ENCODE results near the gene KLHL17. TPM values are rescaled to one million over a fixed set of nuclear protein-coding genes. Genes with fewer than 3 reads are reported as not detected.

Gene KLHL17
- total RNA-seq, 1 donor from 2014 or later = 1.0 TPM

DNA sequence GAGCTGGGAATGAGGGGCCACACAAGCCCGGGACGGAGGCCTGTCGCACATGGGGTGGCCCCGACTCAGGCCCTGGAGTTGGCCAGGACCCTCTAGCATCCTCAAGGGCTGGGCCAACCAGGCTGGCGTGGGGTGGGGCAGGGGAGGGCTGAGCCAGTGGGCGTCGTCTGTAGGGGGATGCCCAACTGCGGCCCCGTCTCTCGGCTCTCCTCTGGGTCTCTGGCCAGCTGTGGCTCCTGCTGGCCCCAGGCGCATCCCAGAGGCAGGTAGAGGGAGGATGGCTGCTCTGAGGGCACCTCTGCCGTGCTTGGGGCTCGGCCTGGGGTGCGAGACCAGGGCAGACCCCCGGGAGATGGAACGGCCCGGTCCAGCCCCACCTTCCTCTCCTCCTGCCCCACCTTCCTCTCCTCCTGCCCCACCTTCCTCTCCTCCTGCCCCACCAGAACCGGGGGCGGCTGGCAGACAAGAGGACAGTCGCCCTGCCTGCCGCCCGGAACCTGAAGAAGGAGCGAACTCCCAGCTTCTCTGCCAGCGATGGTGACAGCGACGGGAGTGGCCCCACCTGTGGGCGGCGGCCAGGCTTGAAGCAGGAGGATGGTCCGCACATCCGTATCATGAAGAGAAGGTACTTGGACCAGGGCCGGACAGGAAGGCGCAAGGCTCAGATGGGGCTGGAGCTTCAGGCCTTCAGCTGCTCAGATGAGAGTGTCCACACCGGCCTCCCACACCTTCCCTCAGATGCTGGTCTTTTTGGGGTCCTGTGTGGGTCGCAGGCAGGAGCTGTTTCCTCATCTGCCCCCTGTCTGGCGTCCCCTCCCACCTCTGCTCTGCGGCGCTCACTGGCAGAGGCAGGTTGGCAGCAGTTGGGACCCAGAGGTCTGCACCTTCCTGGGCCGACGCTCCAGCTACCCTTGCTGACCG lies 30.4 kb upstream of the KLHL17 start:
- Histone ChIP-seq H3K36me3 (ENCODE audit: control insufficient read depth in 3 of 3, insufficient read depth in 3 of 3, low read length in 3 of 3) (no peaks in the 10 kb centered on the region), H3K27me3 (ENCODE audit: control insufficient read depth in 3 of 3, insufficient read depth in 3 of 3, low read length in 3 of 3) (peaks cover 62 to 77% (median 69%) of the 10 kb centered on the region in 3 donors), H3K4me1 (ENCODE audit: control insufficient read depth in 3 of 3, insufficient read depth in 3 of 3, low read length in 3 of 3) (peaks cover 0 to 10% (median 8%) of the 10 kb centered on the region in 3 donors), H3K27ac (ENCODE audit: low read depth, low read length) (no peak overlapping the region), H3K9me3 (ENCODE audit: control insufficient read depth in 3 of 3, low read length in 3 of 3) (no peaks in the 10 kb centered on the region), H3K4me3 (ENCODE audit: low read length in 3 of 3) (no peak overlapping the region), H3K9ac (ENCODE audit: low read depth in 1 of 3, low read length in 3 of 3) (no peak overlapping the region)

DNA sequence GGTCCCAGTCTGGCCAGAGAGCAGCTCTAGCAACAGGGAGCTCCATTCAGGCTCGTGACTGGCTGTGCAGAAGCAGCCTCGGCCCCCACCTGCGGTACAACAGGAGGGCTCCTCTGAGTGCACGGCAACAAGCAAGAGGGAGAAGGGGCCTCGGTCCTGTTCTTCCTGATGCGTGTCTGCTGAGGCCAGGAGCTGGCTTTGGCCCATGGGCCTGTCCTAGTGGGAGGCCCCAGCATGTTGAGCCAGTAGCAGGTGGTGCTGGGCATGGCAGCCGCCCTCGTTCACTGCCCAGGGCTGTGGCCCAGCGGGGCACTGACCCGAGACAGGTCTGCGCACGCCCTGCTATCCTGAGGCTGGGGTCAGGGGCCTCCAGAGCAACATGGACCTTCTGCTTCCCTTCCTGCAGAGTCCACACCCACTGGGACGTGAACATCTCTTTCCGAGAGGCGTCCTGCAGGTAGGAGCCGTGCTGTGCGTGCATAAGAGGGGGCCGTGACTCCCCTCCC lies 29.7 kb upstream of the KLHL17 start:
- no peaks in the 10 kb centered on the region for H3K36me3 ChIP-seq (ENCODE audit: control insufficient read depth in 3 of 3, insufficient read depth in 3 of 3, low read length in 3 of 3)
- H3K9ac ChIP-seq (ENCODE audit: low read depth in 1 of 3, low read length in 3 of 3) = no peak overlapping the region
- peaks cover 66 to 79% (median 72%) of the 10 kb centered on the region in 3 donors for H3K27me3 ChIP-seq (ENCODE audit: control insufficient read depth in 3 of 3, insufficient read depth in 3 of 3, low read length in 3 of 3)
- H3K4me3 ChIP-seq (ENCODE audit: low read length in 3 of 3) = no peak overlapping the region
- no peak overlapping the region for H3K27ac ChIP-seq (ENCODE audit: low read depth, low read length)
- H3K4me1 ChIP-seq (ENCODE audit: control insufficient read depth in 3 of 3, insufficient read depth in 3 of 3, low read length in 3 of 3) = peaks cover 0 to 14% (median 13%) of the 10 kb centered on the region in 3 donors
- no peaks in the 10 kb centered on the region for H3K9me3 ChIP-seq (ENCODE audit: control insufficient read depth in 3 of 3, low read length in 3 of 3)

DNA sequence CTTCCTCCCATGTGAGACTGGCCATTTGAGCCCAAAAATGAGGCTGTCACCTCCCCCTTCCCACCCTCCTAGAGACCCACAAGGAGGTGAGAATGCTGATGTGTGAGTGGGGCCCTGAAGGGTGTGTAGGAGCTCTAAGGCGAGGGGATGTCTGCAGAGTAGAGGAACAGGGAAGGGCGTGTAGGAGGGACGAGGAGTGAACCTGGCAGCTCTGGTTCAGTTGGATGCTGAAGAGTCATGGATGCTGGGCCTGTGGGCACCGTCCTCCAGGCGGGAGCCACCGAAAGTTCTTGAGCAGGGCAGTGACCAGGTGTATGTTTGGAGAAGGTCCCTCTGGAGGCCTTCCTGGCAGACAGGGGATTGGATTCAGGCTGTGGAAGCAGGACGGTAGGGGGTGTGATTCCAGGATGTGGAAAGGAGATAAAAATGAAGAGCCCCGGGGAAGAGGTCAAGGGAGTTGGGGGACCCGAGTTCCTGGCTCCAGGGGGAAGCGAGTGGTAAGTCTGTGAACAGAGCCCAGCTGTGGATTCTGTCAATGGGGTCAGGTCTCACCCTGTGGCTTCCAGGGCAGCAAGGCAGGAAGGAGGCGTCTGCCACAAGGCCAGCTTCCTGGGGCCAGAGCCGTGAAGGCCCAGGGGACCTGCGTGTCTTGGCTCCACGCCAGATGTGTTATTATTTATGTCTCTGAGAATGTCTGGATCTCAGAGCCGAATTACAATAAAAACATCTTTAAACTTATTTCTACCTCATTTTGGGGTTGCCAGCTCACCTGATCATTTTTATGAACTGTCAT lies 28.8 kb upstream of the KLHL17 start:
- H3K27ac ChIP-seq (ENCODE audit: low read depth, low read length) = no peak overlapping the region
- peaks cover 65 to 79% (median 71%) of the 10 kb centered on the region in 3 donors for H3K27me3 ChIP-seq (ENCODE audit: control insufficient read depth in 3 of 3, insufficient read depth in 3 of 3, low read length in 3 of 3)
- no peak overlapping the region for H3K9ac ChIP-seq (ENCODE audit: low read depth in 1 of 3, low read length in 3 of 3)
- peaks cover 0 to 11% (median 8%) of the 10 kb centered on the region in 3 donors for H3K4me1 ChIP-seq (ENCODE audit: control insufficient read depth in 3 of 3, insufficient read depth in 3 of 3, low read length in 3 of 3)
- H3K36me3 ChIP-seq (ENCODE audit: control insufficient read depth in 3 of 3, insufficient read depth in 3 of 3, low read length in 3 of 3) = no peaks in the 10 kb centered on the region
- H3K4me3 ChIP-seq (ENCODE audit: low read length in 3 of 3) = no peak overlapping the region
- no peaks in the 10 kb centered on the region for H3K9me3 ChIP-seq (ENCODE audit: control insufficient read depth in 3 of 3, low read length in 3 of 3)

DNA sequence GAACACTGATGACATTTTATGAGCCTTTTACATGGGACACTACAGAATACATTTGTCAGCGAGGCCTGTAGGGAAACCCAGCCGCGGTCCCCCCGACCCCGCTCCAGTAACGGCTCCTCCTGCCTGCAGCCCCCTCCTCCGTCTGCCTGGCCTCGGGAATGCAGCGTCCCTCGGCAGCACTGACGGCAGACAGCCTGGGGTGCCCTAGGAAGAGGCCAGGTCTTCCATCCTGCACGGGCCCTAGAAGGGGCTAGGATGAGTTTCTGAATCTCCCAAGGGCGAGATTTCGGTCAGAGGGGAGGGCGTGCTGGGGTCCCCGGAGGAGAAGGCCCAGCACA lies 28.2 kb upstream of the KLHL17 start:
- H3K9ac ChIP-seq (ENCODE audit: low read depth in 1 of 3, low read length in 3 of 3) = no peak overlapping the region
- H3K4me3 ChIP-seq (ENCODE audit: low read length in 3 of 3) = no peak overlapping the region
- no peaks in the 10 kb centered on the region for H3K9me3 ChIP-seq (ENCODE audit: control insufficient read depth in 3 of 3, low read length in 3 of 3)
- H3K36me3 ChIP-seq (ENCODE audit: control insufficient read depth in 3 of 3, insufficient read depth in 3 of 3, low read length in 3 of 3) = no peaks in the 10 kb centered on the region
- H3K27me3 ChIP-seq (ENCODE audit: control insufficient read depth in 3 of 3, insufficient read depth in 3 of 3, low read length in 3 of 3) = peaks cover 64 to 79% (median 71%) of the 10 kb centered on the region in 3 donors
- H3K27ac ChIP-seq (ENCODE audit: low read depth, low read length) = no peak overlapping the region
- peaks cover 0 to 11% (median 8%) of the 10 kb centered on the region in 3 donors for H3K4me1 ChIP-seq (ENCODE audit: control insufficient read depth in 3 of 3, insufficient read depth in 3 of 3, low read length in 3 of 3)

DNA sequence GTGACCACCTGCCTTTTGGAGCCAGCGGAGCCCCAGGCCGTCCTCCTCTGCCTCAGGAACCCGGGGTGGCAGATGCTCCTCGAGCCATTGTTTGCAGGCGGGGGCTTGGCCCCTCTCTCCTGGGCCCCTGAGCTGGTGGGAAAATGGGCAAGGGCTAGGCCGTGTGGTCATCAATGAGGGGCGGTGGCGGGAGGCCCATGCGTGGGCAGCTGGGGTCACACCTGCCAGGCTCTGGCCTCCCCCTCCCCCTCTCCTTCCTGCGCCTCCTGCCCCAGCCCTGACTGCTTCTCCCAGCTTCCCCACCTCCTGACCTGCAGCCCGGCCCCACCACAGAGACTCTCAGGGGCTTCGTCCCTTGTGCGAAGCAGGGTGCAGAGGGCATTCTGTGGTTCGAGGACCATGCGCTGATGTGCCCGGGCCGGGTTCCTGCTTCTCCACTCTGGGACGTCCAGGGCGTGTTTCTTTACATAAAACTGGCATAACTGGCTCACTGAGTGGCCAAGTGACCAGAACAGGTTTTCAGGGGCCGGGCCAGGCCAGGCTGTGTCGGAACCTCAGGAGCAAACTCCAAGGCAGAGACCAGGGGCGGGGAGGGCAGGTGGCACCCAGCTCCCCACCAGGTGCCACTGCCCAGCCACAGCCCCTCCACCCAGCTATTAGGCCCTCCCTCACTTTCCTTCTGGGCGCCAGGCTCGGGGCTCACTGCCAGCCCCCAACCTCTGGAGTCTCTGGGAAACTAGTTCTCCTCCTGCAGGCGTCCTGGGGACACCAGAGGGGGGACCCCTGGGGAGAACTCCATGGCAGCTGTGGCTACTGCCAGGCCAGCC lies 27.4 kb upstream of the KLHL17 start:
- Histone ChIP-seq H3K4me3 (ENCODE audit: low read length in 3 of 3) (no peak overlapping the region), H3K4me1 (ENCODE audit: control insufficient read depth in 3 of 3, insufficient read depth in 3 of 3, low read length in 3 of 3) (peaks cover 0 to 11% (median 8%) of the 10 kb centered on the region in 3 donors), H3K27me3 (ENCODE audit: control insufficient read depth in 3 of 3, insufficient read depth in 3 of 3, low read length in 3 of 3) (peaks cover 61 to 75% (median 65%) of the 10 kb centered on the region in 3 donors), H3K9ac (ENCODE audit: low read depth in 1 of 3, low read length in 3 of 3) (no peak overlapping the region), H3K9me3 (ENCODE audit: control insufficient read depth in 3 of 3, low read length in 3 of 3) (no peaks in the 10 kb centered on the region), H3K27ac (ENCODE audit: low read depth, low read length) (no peak overlapping the region), H3K36me3 (ENCODE audit: control insufficient read depth in 3 of 3, insufficient read depth in 3 of 3, low read length in 3 of 3) (no peaks in the 10 kb centered on the region)

DNA sequence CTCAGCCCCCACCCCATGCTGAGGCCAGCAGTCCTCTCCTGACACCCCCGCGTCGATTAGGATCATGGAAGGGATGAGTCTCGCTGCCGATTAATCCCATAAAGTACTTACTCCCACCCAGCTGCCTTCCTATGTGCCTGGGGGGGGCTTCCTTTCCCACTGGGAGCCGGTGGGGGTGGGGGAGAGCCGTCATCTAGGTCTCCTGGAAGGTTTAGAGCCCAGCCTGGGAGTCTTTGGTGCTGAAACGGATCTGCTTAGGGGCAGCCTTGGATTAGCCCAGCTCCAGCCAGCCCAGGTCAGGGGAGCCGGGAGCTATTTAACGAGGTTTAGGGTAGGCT lies 26.8 kb upstream of the KLHL17 start:
- peaks cover 62 to 76% (median 62%) of the 10 kb centered on the region in 3 donors for H3K27me3 ChIP-seq (ENCODE audit: control insufficient read depth in 3 of 3, insufficient read depth in 3 of 3, low read length in 3 of 3)
- H3K9ac ChIP-seq (ENCODE audit: low read depth in 1 of 3, low read length in 3 of 3) = no peak overlapping the region
- no peaks in the 10 kb centered on the region for H3K36me3 ChIP-seq (ENCODE audit: control insufficient read depth in 3 of 3, insufficient read depth in 3 of 3, low read length in 3 of 3)
- H3K4me1 ChIP-seq (ENCODE audit: control insufficient read depth in 3 of 3, insufficient read depth in 3 of 3, low read length in 3 of 3) = peaks cover 0 to 11% (median 8%) of the 10 kb centered on the region in 3 donors
- no peak overlapping the region for H3K27ac ChIP-seq (ENCODE audit: low read depth, low read length)
- H3K9me3 ChIP-seq (ENCODE audit: control insufficient read depth in 3 of 3, low read length in 3 of 3) = no peaks in the 10 kb centered on the region
- no peak overlapping the region for H3K4me3 ChIP-seq (ENCODE audit: low read length in 3 of 3)

DNA sequence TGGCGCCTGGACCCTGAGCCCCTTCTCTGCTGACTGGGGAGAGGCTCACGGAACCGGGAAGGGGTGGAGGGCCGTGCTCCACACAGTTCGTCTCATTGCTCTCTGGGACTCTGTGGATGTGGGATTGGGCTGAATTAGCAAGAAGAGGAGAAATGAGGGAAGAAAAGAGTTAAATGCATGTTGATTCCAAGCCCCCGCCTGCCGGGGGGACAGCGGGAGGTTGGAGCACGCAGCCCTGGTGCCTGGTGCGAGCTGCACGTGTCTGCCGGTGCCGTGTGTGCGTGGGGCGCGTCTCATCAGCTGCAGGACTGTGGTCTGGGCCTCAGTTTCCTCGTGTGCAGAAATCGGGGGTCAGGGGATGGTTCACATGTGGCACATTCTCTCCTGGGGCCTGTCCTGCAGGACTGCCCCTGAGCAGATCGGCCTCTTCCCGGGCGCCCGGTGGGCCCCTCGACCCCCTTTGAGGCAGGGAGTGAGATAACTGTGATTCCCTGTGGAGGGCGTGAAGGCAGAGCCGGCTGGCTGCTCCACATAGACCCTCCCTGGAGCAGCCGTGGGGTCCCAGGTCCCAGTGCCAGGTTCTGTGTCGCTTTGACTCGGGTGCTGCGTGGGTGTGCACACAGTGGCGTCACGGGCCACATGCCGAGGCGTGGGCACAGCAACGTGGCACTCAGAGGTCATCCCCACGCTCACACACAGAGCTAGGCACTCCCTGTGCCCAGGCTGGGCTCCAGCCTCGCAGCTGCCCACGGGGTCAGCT lies 25.2 kb upstream of the KLHL17 start:
- H3K9me3 ChIP-seq (ENCODE audit: control insufficient read depth in 3 of 3, low read length in 3 of 3) = no peaks in the 10 kb centered on the region
- no peak overlapping the region for H3K27ac ChIP-seq (ENCODE audit: low read depth, low read length)
- H3K27me3 ChIP-seq (ENCODE audit: control insufficient read depth in 3 of 3, insufficient read depth in 3 of 3, low read length in 3 of 3) = peaks cover 59 to 83% (median 70%) of the 10 kb centered on the region in 3 donors
- H3K4me1 ChIP-seq (ENCODE audit: control insufficient read depth in 3 of 3, insufficient read depth in 3 of 3, low read length in 3 of 3) = peaks cover 5 to 21% (median 19%) of the 10 kb centered on the region in 3 donors
- H3K4me3 ChIP-seq (ENCODE audit: low read length in 3 of 3) = no peak overlapping the region
- no peaks in the 10 kb centered on the region for H3K36me3 ChIP-seq (ENCODE audit: control insufficient read depth in 3 of 3, insufficient read depth in 3 of 3, low read length in 3 of 3)
- H3K9ac ChIP-seq (ENCODE audit: low read depth in 1 of 3, low read length in 3 of 3) = no peak overlapping the region

DNA sequence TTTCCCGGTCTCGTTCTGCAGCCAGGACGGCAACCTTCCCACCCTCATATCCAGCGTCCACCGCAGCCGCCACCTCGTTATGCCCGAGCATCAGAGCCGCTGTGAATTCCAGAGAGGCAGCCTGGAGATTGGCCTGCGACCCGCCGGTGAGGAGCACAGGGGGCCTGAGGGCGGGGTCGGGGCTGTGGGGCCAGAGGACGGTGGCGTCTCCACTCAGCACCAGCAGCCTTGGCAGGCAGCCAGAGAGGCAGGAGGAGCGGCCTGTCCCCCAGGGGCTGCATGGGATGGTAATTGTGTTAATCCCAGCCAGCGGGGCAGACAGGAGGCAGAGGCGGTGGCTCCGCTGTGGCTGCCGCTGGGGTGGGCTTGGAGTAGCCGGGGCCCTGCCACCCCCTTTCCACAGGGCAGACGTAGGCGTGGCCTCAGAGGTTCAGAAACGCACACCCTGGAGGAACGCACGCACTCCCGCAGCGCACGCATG lies 24.6 kb upstream of the KLHL17 start:
- Histone ChIP-seq H3K9me3 (ENCODE audit: control insufficient read depth in 3 of 3, low read length in 3 of 3) (no peaks in the 10 kb centered on the region), H3K4me3 (ENCODE audit: low read length in 3 of 3) (no peak overlapping the region), H3K27ac (ENCODE audit: low read depth, low read length) (no peak overlapping the region), H3K27me3 (ENCODE audit: control insufficient read depth in 3 of 3, insufficient read depth in 3 of 3, low read length in 3 of 3) (peaks cover 61 to 82% (median 69%) of the 10 kb centered on the region in 3 donors), H3K36me3 (ENCODE audit: control insufficient read depth in 3 of 3, insufficient read depth in 3 of 3, low read length in 3 of 3) (no peaks in the 10 kb centered on the region), H3K9ac (ENCODE audit: low read depth in 1 of 3, low read length in 3 of 3) (no peak overlapping the region), H3K4me1 (ENCODE audit: control insufficient read depth in 3 of 3, insufficient read depth in 3 of 3, low read length in 3 of 3) (peaks cover 8 to 27% (median 24%) of the 10 kb centered on the region in 3 donors)
